OCI-LY3 (cell line): ENCODE results near the gene MR1.

Experiments
- H2AFZ ChIP-seq: fragments of 200-600, 300-600 bp; shearing (Covaris generic); 2 replicates; pipeline ENCODE4 v1.6.0; 2014; ENCODE audit warnings: antibody characterized with exemption, low read depth, low read length
- H3K27ac ChIP-seq: fragments of 200-600, 300-600 bp; sonication (generic); 2 replicates; pipeline ENCODE4 v1.5.1; 2014; ENCODE audit warnings: mild to moderate bottlenecking, low read length, moderate library complexity, mixed read lengths
- H3K27me3 ChIP-seq: fragments of 200-600, 300-600 bp; sonication (generic); 2 replicates; pipeline ENCODE4 v1.6.1; 2014; ENCODE audit warnings: low read depth, low read length, mixed read lengths
- H3K36me3 ChIP-seq: fragments of 200-600, 300-600 bp; sonication (generic); replicated peaks from 2 replicates; pipeline ENCODE3; 2014; ENCODE audit warnings: low read depth, low read length, mixed read lengths
- H3K4me1 ChIP-seq: fragments of 300-600, 200-600 bp; sonication (generic); 2 replicates; pipeline ENCODE4 v1.6.1; 2014; ENCODE audit warnings: low read length, mixed read lengths
- H3K4me2 ChIP-seq: fragments of 200-600, 300-600 bp; sonication (generic); 2 replicates; pipeline ENCODE4 v1.6.1; 2014; ENCODE audit warnings: low read length, mixed read lengths
- H3K4me3 ChIP-seq: fragments of 300-600, 200-600 bp; sonication (generic); 2 replicates; pipeline ENCODE4 v1.5.1; 2014; ENCODE audit warnings: antibody characterized with exemption, mild to moderate bottlenecking, low read length, moderate library complexity
- H3K79me2 ChIP-seq: fragments of 300-600, 200-600 bp; shearing (Covaris generic); 2 replicates; pipeline ENCODE4 v1.6.1; 2014; ENCODE audit warnings: mild to moderate bottlenecking, low read length, mixed read lengths
- H3K9ac ChIP-seq: fragments of 300-600, 200-600 bp; shearing (Covaris generic); 2 replicates; pipeline ENCODE4 v1.6.0; 2014; ENCODE audit warnings: mild to moderate bottlenecking, low read length, moderate library complexity
- H3K9me3 ChIP-seq: fragments of 200-600, 300-600 bp; shearing (Covaris generic); 2 replicates; pipeline ENCODE4 v1.6.1; 2014; ENCODE audit warnings: low read length, mixed read lengths; ENCODE audit not compliant: insufficient read depth
- H4K20me1 ChIP-seq: fragments of 200-600, 300-600 bp; sonication (generic); 2 replicates; pipeline ENCODE4 v1.6.1; 2016; ENCODE audit warnings: low read length, mixed read lengths; ENCODE audit not compliant: insufficient read depth
- CTCF ChIP-seq: fragments of 200-600, 300-600 bp; sonication (generic); IDR thresholded peaks from 2 replicates; pipeline ENCODE4 v1.5.1; 2014; ENCODE audit warnings: antibody characterized with exemption, low read length, low read depth
- EZH2phosphoT487 ChIP-seq: fragments of 200-600 bp; shearing (Covaris generic); IDR thresholded peaks from 2 replicates; pipeline ENCODE4 v1.6.1; 2018; ENCODE audit warnings: antibody characterized with exemption, mixed run types, low read depth

The MR1 gene

GRCh38 chr1:181049378-181049777 is 15.6 kb downstream of the MR1 start:
- Histone ChIP-seq H3K9ac (no peak overlapping the region), H3K4me2 (no peak overlapping the region)

GRCh38 chr1:181050922-181051321 is 17.1 kb downstream of the MR1 start:
- Histone ChIP-seq H3K27me3 (no peaks in the 10 kb centered on the region), H3K27ac (no peak overlapping the region), H3K4me1 (no peaks in the 10 kb centered on the region), H3K79me2 (no peaks in the 10 kb centered on the region), H2AFZ (no peak overlapping the region), H4K20me1 (no peaks in the 10 kb centered on the region), H3K4me2 (no peak overlapping the region), H3K4me3 (no peak overlapping the region), H3K9ac (no peak overlapping the region), H3K9me3 (no peaks in the 10 kb centered on the region), H3K36me3 (no peaks in the 10 kb centered on the region)
- no peak for TF ChIP-seq CTCF
- TF ChIP-seq EZH2phosphoT487: no peak

More at GRCh38 chr1:181049378-181049777, 15.6 kb downstream of the MR1 start:
- Histone ChIP-seq H3K27ac (no peak overlapping the region), H3K4me3 (no peak overlapping the region), H3K36me3 (no peaks in the 10 kb centered on the region), H3K79me2 (no peaks in the 10 kb centered on the region), H4K20me1 (no peaks in the 10 kb centered on the region), H3K4me1 (peaks cover 7% of the 10 kb centered on the region), H3K9me3 (no peaks in the 10 kb centered on the region), H3K27me3 (no peaks in the 10 kb centered on the region), H2AFZ (no peak overlapping the region)
- TF ChIP-seq EZH2phosphoT487: no peak
- no peak for TF ChIP-seq CTCF

DNA sequence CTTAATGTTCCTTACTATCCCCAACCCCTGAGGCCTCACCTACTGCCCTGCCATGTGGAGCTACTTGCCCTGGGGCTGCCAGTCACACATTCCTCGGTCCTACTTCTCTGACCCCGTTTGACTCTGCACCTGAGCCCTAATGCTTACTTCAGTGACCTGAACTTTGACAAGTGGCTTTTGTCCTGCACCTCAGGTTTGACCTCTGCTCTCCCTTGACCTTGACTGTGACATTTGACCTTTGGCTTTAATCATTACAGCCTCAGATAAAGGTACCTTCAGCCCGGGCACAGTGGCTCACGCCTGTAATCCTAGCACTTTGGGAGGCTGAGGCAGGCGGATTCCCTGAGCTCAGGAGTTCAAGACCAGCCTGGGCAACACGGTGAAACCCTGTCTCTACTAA is 22.8 kb downstream of the MR1 start:
- H3K36me3 ChIP-seq: no peaks in the 10 kb centered on the region
- H3K4me2 ChIP-seq: no peak overlapping the region

GRCh38 chr1:181057079-181057478 is 23.3 kb downstream of the MR1 start:
- Histone ChIP-seq H3K27me3 (0 out of 2 replicates have a peak, but pooled peaks cover 3% of the 10 kb centered on the region), H3K9ac (no peak overlapping the region), H3K79me2 (no peaks in the 10 kb centered on the region), H3K4me1 (peaks cover 9% of the 10 kb centered on the region), H3K27ac (no peak overlapping the region), H4K20me1 (no peaks in the 10 kb centered on the region), H3K4me2 (no peak overlapping the region), H2AFZ (no peak overlapping the region), H3K4me3 (no peak overlapping the region), H3K9me3 (no peaks in the 10 kb centered on the region), H3K36me3 (no peaks in the 10 kb centered on the region)
- TF ChIP-seq EZH2phosphoT487 (no peak), CTCF (no peak)

More for the DNA sequence above, 22.8 kb downstream of the MR1 start:
- no peak overlapping the region for H3K27ac ChIP-seq
- no peaks in the 10 kb centered on the region for H4K20me1 ChIP-seq
- H3K9ac ChIP-seq: no peak overlapping the region
- no peaks in the 10 kb centered on the region for H3K9me3 ChIP-seq
- 0 out of 2 replicates have a peak, but pooled peaks cover 3% of the 10 kb centered on the region for H3K27me3 ChIP-seq
- TF ChIP-seq EZH2phosphoT487 (no peak), CTCF (no peak)
- peaks cover 4% of the 10 kb centered on the region for H3K4me1 ChIP-seq
- no peak overlapping the region for H2AFZ ChIP-seq
- no peak overlapping the region for H3K4me3 ChIP-seq
- no peaks in the 10 kb centered on the region for H3K79me2 ChIP-seq
